GM23248 (cell line): Measurements from ENCODE around the gene LSS.

Experiments used
- EZH2 ChIP-seq: fragments of 200-600 bp; sonication (generic); IDR thresholded peaks from 2 replicates; pipeline ENCODE4 v1.6.1; 2018; ENCODE audit warnings: antibody characterized with exemption, mild to moderate bottlenecking; ENCODE audit not compliant: insufficient read depth, poor library complexity, severe bottlenecking
- EZH2phosphoT487 ChIP-seq: fragments of 200-600 bp; sonication (generic); IDR thresholded peaks from 2 replicates; pipeline ENCODE4 v1.6.1; 2018; ENCODE audit warnings: antibody characterized with exemption, moderate library complexity, mild to moderate bottlenecking, low read depth; ENCODE audit not compliant: insufficient read depth

GRCh38 chr21:46168238-46168637 is 60.3 kb downstream of the LSS start:
- TF ChIP-seq EZH2phosphoT487 (no peak), EZH2 (no peak)
